Endothelial cell (in vitro differentiated cells): Measurements from ENCODE around the gene CCNY. TPM values are rescaled to one million over a fixed set of nuclear protein-coding genes. Genes with fewer than 3 reads are reported as not detected.
"Not testable (repeated sequence)": the region's sequence is repeated elsewhere in the genome, so short reads cannot be mapped to it uniquely, and the experiment has no call there.

ENCODE experiments used
- DNase-seq: peaks from one replicate; pipeline ENCODE4 v3.0.0; 2021; ENCODE audit warnings: low spot score
- H3K27ac Mint-ChIP-seq: one replicate; pipeline ENCODE4 v1.8.0; 2021; ENCODE audit warnings: mixed read lengths, inconsistent platforms; ENCODE audit not compliant: unreplicated experiment
- H3K27me3 Mint-ChIP-seq: one replicate; pipeline ENCODE4 v1.8.0; 2021; ENCODE audit warnings: mild to moderate bottlenecking, moderate library complexity, mixed read lengths, inconsistent platforms; ENCODE audit not compliant: unreplicated experiment
- H3K36me3 Mint-ChIP-seq: one replicate; pipeline ENCODE4 v1.8.0; 2021; ENCODE audit warnings: mild to moderate bottlenecking, low read depth, mixed read lengths, inconsistent platforms; ENCODE audit not compliant: unreplicated experiment
- H3K4me1 Mint-ChIP-seq: one replicate; pipeline ENCODE4 v1.8.0; 2021; ENCODE audit warnings: mild to moderate bottlenecking, mixed read lengths, inconsistent platforms; ENCODE audit not compliant: unreplicated experiment
- H3K4me3 Mint-ChIP-seq: one replicate; pipeline ENCODE4 v1.8.0; 2021; ENCODE audit warnings: mild to moderate bottlenecking, mixed read lengths, inconsistent platforms; ENCODE audit not compliant: unreplicated experiment
- H3K9me3 Mint-ChIP-seq: one replicate; pipeline ENCODE4 v1.8.0; 2021; ENCODE audit warnings: mixed read lengths, inconsistent platforms; ENCODE audit not compliant: unreplicated experiment
- CTCF ChIP-seq: fragments of 200-600 bp; sonication (generic); IDR thresholded peaks from one replicate; pipeline ENCODE4 v1.5.0; 2021; ENCODE audit warnings: antibody characterized with exemption; ENCODE audit not compliant: unreplicated experiment
- total RNA-seq: library from RNA; stranded (reverse); fragmentation: NEBNext Ultra II Directional; extraction: Animal tissue kit (Norgen Biotek cat#: 25700); gene quantifications from one replicate; pipeline ENCODE4 v1.2.1, GENCODE V29; 2021; ENCODE audit not compliant: unreplicated experiment

Gene CCNY
- total RNA-seq, 1 donor from 2014 or later = 169 TPM

- DNase-seq = no peak
- TF ChIP-seq CTCF = no peak
- H3K9me3 Mint-ChIP-seq = peaks cover 4% of the 10 kb centered on the region
- no peak overlapping the region for H3K27ac Mint-ChIP-seq
- peak overlapping the region; percentile 10 for H3K4me3 Mint-ChIP-seq
- H3K36me3 Mint-ChIP-seq = peaks cover 63% of the 10 kb centered on the region
- H3K4me1 Mint-ChIP-seq = no peaks in the 10 kb centered on the region
- peaks cover 8% of the 10 kb centered on the region for H3K27me3 Mint-ChIP-seq
Observed at GRCh38 chr10:35536789-35537188, 200.5 kb downstream of the CCNY start.

- Mint-ChIP-seq H3K36me3 (peaks cover 65% of the 10 kb centered on the region), H3K4me3 (peak overlapping the region; percentile 33)
- not testable (repeated sequence) for H3K9me3 Mint-ChIP-seq, H3K27me3 Mint-ChIP-seq, H3K4me1 Mint-ChIP-seq, H3K27ac Mint-ChIP-seq, DNase-seq
Observed at GRCh38 chr10:35537925-35538324, 201.6 kb downstream of the CCNY start.

- peaks cover 45% of the 10 kb centered on the region for H3K36me3 Mint-ChIP-seq
- TF ChIP-seq CTCF = no peak
- peaks cover 4% of the 10 kb centered on the region for H3K9me3 Mint-ChIP-seq
- H3K4me3 Mint-ChIP-seq = no peak overlapping the region
- H3K27me3 Mint-ChIP-seq = peaks cover 5% of the 10 kb centered on the region
- DNase-seq = no peak
- H3K27ac Mint-ChIP-seq = no peak overlapping the region
- no peaks in the 10 kb centered on the region for H3K4me1 Mint-ChIP-seq
Observed at GRCh38 chr10:35540296-35541164, 204.2 kb downstream of the CCNY start.

GRCh38 chr10:35541720-35542119 lies 205.4 kb downstream of the CCNY start:
- Mint-ChIP-seq H3K4me1 (peaks cover 2% of the 10 kb centered on the region), H3K27ac (no peak overlapping the region), H3K27me3 (peaks cover 5% of the 10 kb centered on the region), H3K4me3 (no peak overlapping the region), H3K36me3 (peaks cover 34% of the 10 kb centered on the region), H3K9me3 (peaks cover 4% of the 10 kb centered on the region)
- DNase-seq = no peak
- no peak for TF ChIP-seq CTCF

GRCh38 chr10:35542303-35542702 lies 206.0 kb downstream of the CCNY start:
- Mint-ChIP-seq H3K27me3 (peaks cover 5% of the 10 kb centered on the region), H3K36me3 (peaks cover 33% of the 10 kb centered on the region), H3K9me3 (peaks cover 4% of the 10 kb centered on the region), H3K4me1 (peaks cover 2% of the 10 kb centered on the region), H3K4me3 (no peak overlapping the region), H3K27ac (no peak overlapping the region)
- no peak for DNase-seq
- no peak for TF ChIP-seq CTCF
